HuH-7.5 (cell line): ENCODE data around the gene TUFT1.

Source experiments
- DNase-seq: peaks from one replicate; pipeline ENCODE4 v3.0.0; 2011; ENCODE audit warnings: low spot score

The TUFT1 gene

GRCh38 chr1:151539321-151540020 is 638 bp upstream of the TUFT1 start:
- DNase-seq, result peak; percentile 59

- DNase-seq, result no peak
Measured at GRCh38 chr1:151540982-151541377, 871 bp downstream of the TUFT1 start.

DNA sequence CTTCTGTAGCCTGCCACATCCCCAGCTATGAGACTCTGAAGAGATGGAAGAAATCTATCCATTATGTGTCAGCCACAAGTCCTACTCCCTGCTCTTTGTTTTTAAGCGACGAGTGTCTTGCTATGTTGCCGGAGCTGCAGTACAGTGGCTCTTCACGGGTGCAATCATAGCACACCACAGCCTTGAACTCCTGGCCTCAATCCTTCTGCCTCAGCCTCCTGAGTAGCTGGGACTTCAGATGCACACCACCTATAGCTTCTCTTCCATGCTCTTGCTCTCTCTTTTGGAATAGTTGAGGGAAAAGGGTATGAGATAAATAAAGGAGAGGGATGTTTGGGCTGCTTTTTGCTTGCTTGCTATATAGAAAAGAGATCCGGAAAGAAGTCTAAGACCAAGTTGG is 1.6 kb downstream of the TUFT1 start:
- no peak for DNase-seq

DNA sequence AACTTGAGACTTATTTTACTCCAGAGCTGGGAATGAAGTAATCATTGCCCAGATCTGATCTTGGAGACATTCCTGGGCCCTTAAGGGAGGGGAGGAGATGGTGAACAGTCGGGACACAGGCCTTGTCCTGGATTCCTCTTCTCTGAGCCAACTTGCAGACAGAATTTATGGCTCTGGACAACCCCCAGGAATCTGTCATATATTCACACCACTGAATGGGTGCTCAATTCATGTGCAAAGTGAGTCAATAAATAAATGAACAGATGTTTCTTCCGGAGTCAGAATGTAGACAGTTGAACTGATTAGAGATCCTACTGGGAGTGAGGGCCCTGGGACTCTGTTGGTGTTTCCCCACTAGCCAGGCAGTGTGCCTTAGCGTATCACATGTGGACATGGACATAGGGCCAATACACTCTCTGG is 2.6 kb downstream of the TUFT1 start:
- DNase-seq, result no peak

DNA sequence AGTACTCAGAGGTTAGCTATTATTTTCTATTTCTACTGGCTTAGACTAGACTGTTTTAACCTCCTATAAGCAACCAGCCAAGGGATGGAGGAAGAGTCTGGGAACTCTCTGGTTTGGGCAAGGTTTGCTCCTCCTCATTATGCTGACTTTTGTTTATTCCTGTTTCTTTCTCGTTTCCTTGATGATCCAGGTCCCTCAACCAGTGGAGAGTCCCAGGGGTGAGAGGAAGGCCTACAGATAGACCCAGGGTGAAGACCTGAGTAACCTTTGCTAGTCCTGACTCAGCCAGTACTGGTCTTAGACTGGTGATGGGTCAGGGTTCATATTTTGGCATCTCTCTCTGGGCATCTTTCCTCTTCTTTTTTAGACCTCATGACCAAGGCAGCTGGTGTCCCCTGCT is 5.4 kb downstream of the TUFT1 start:
- no peak for DNase-seq

DNA sequence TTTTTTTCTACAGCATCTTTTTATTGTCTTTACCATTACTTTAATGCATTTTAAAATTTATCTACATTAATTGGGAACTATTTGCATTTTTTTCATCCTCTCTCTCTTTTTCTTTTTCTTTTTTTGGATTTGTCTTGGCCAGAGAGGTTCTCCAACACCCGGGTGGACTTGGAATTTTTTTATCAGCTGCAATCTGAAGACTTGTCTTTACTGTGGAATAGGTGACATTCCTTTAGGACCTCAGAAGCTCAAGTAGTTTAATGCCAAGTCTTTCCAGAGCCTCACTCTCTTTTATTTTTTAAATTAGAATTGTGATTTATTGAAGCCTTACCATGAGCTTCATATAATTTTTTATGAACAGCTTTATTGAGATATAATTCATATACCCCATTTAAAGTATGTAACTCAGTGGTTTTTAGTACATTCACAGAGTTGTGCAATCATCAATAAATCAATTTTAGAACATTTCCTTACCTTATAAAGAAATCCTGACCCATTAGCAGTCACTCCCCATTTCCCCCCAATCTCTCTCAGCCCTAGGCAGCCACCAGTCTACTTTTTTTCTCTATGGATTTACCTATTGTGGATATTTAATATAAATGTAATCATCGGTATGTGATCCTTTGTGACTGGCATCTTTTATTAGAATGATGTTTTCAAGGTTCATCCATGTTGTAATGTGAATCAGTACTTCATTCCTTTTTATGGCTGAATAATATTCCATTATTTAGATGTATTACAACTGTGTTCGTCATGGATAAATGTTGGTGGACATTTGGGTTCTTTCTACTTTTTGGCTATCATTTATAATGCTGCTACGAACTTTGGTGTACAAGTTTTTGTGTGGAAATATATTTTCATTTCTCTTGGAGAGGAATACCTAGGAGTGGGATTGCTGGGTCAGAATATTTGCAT is 6.2 kb downstream of the TUFT1 start:
- DNase-seq, result no peak

- peak; percentile 52 for DNase-seq
Measured at GRCh38 chr1:151547119-151547899, 7.2 kb downstream of the TUFT1 start.

- no peak for DNase-seq
Measured at GRCh38 chr1:151547900-151548230, 7.8 kb downstream of the TUFT1 start.

DNA sequence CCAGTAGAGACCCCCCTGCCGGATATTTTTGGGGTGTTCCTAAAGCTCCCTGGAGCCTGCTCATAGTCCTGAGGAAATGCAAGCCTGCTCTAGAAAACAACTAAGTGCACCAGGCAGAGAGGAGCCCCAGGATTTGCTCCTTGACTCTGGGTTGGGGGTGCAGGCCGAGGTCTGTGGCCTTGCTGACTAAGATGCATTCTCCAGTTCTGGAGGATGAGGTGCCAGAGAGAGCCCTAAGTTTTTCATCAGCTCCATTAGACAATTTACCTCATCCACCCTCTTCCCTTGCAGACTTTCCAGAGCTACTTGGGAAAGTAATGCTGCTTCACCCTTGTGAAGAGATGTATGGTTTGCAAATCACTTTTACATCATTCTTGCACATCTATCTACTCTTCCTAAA is 9.1 kb downstream of the TUFT1 start:
- no peak for DNase-seq

- DNase-seq, result no peak
Measured at GRCh38 chr1:151553659-151554058, 13.6 kb downstream of the TUFT1 start.

DNA sequence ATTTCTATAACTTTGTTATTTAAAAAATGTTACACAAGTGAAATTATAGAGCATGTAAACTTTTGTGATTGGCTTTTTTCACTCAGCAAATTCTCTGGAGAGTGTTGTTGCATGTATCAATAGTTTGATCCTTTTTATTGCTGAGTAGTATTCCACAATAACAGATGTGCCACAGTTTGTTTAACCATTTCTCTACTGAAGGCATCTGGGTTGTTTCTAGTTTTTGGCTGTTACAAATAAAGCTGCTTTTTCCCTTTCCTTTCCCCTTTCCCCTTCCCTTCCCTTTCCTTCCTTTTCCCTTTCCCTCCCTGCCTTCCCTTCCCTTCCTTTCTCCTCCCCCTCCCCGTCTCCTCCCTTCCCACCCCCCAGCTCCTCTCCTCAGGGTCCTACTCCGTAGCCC is 15.9 kb downstream of the TUFT1 start:
- DNase-seq, result no peak

DNA sequence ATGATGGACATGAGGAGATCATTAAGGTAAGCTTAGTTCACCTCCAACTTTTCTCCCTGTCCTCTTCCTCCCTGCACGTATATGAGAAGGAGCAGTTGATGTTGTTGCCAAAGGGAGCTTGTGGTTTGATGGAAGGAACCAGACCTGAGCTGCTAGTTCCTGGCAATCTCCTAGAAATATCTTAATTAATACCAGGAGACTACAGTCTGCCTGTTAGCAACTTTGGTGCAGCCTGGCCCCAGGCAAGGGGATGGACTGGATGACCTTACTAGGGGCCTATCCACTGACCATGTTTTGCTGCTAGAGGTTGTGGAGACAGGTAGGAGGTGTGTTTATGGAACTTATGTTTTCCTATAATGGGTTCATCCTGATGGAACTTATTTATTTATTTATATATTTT is 22.6 kb downstream of the TUFT1 start:
- no peak for DNase-seq

DNA sequence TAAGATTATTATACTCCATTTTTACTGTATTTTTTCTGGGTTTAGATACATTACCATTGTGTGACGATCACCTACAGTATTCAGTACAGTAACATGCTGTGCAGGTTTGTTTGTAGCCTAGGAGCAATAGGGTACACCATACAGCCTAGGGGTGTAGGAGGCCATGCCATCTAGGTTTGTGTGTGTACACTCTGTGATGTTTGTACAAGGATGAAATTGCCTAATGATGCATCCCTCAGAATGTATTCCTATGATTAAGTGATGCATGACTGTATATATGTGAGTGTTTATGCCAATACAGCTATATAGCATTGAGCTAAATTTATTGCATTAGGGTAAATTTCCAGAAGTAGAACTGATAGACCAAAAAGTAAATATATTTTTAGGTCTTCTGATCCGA is 23.3 kb downstream of the TUFT1 start:
- no peak for DNase-seq

- no peak for DNase-seq
Measured at GRCh38 chr1:151565502-151566189, 25.5 kb downstream of the TUFT1 start.

GRCh38 chr1:151568626-151569088 is 28.5 kb downstream of the TUFT1 start:
- no peak for DNase-seq

DNA sequence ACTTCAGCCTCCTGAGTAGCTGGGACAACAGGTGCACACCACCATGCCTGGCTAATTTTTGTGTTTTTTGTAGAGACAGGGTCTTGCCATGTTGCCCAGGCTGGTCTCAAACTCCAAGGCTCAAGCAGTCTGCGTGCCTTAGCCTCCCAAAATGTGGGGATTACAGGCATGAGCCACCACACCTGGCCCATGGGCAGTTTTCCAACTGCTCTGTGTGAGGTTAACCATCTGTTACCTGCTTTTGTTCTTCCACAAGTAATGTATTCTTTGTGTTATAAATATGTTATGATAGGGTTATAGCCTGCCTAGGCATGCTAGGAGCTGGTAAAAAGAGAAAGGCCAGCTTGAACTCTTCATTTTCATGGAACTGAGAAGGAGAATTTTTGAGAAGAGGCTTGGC is 30.7 kb downstream of the TUFT1 start:
- no peak for DNase-seq

- DNase-seq, result no peak
Measured at GRCh38 chr1:151574575-151575529, 34.7 kb downstream of the TUFT1 start.

DNA sequence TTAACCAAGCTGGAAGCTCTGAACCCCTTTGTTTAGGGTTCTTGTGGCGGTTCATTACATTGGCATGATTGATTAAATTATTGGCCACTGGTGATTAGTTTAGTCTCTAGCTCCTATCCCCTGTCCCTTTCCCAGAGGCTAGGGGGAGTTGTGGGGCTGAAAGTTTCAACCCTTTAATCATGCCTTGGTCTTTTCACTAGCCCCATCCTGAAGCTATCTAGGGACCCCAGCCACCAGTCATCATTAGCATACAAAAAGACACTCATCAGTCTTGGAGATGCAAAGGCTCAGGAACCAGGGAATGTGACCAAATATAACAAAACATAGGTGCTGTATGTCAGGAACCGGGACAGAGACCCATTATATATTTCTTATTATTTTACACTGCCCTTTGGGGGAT is 37.1 kb downstream of the TUFT1 start:
- DNase-seq, result no peak

DNA sequence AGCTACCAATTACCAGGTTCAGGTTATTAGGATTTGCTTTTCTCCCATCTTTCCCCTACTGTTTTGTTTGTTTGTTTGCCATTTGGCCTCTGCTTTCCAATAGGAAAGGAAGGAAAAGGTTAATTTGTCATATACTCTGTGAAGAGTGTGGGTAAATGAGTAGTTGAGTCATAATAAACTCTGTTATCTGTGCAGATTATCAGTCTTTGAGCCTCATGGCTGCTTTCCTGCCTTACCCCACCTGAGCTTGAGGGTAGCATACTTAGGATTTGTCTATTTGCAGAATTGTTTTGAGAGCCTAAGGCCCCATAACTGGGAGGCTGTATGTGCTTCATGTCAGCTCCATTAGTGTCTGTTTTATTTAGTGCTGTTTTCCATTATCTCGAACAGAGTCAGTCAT is 38.8 kb downstream of the TUFT1 start:
- no peak for DNase-seq

- DNase-seq, result no peak
Measured at GRCh38 chr1:151579436-151580225, 39.5 kb downstream of the TUFT1 start.
